ENCODE results near the gene BARHL1.

DNA sequence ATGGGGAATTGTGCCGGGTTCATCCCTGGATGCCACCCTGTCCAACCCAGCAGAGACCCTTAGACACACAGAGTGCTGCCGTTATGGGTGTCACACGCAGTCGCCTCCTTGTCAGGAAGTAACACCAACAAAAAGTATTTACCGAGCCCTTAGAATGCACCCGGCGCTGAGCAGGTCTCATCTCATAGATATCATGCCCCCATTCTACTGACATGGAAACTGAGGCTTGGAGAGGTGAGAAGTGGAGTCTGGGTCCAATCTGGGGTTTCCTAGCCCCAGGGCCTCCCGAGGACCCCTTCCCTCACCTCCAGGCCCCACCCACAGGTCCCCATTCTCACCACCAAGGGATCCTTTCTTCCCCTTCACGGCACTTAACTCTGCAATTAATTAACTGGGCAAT is 36.8 kb upstream of the BARHL1 start:
- TF ChIP-seq EZH2 (IDR thresholded peaks at IDR 0.05) (no peak), POLR2AphosphoS5 (IDR thresholded peaks at IDR 0.05; ENCODE audit: borderline replicate concordance, low read depth, low read length) (no peak)

All from SK-N-MC (cell line).